Endothelial cell of umbilical vein (primary cell): ENCODE results near the gene HECTD3. TPM values are rescaled to one million over a fixed set of nuclear protein-coding genes. Genes with fewer than 3 reads are reported as not detected.

Experiments
- BruUV-seq: library from RNA; stranded (reverse); fragments of 400-500 nt; replicated peaks from 2 replicates; lab custom pipeline; 2021; lab: Mats Ljungman, UMichigan
- CTCF ChIA-PET: fragments of 300-600, 350-600 bp; sonication (Branson Sonifier 250); formaldehyde crosslinking; loops from one replicate; lab custom pipeline; 2021; ENCODE audit warnings: antibody characterized with exemption, inconsistent platforms; lab: Charles Lee
- POLR2A ChIA-PET: fragments of 300-600, 350-600 bp; sonication (Branson Sonifier 250); formaldehyde crosslinking; loops from one replicate; lab custom pipeline; 2021; ENCODE audit warnings: antibody characterized with exemption, inconsistent platforms; lab: Charles Lee
- DNase-seq: peaks from one replicate; pipeline ENCODE4 v3.0.0-alpha.2; 2011; ENCODE audit warnings: low read depth, low spot score
- FAIRE-seq: peaks from 2 replicates; lab custom pipeline; 2011; peaks lifted over from hg19 to GRCh38; lab: Jason Lieb, UNC
- H2AFZ ChIP-seq: 2 replicates; pipeline ENCODE4 v1.6.0; 2012; ENCODE audit warnings: low read depth, low read length, control low read depth, inconsistent platforms
- H3K27ac ChIP-seq: 2 replicates; pipeline ENCODE4 v1.5.1; 2011; ENCODE audit warnings: low read depth, mild to moderate bottlenecking, control low read depth, low read length, moderate library complexity; ENCODE audit not compliant: insufficient read depth
- H3K27me3 ChIP-seq, 2 experiments: 2 replicates each; pipeline versions ENCODE4 v1.6.0 to v1.6.1; 2011; ENCODE audit warnings: low read length in 2 of 2, mixed read lengths in 1 of 2; ENCODE audit not compliant: control insufficient read depth in 2 of 2, insufficient read depth in 2 of 2
- H3K36me3 ChIP-seq, 2 experiments: 2 replicates in 1 of 2; 3 replicates in 1 of 2; pipeline ENCODE4 v1.5.1; 2011; ENCODE audit warnings: low read length in 2 of 2, mild to moderate bottlenecking in 1 of 2, moderate library complexity in 1 of 2; ENCODE audit not compliant: control insufficient read depth in 2 of 2, insufficient read depth in 2 of 2; ENCODE audit errors: extremely low read depth in 1 of 2
- H3K4me1 ChIP-seq: 3 replicates; pipeline ENCODE4 v1.5.1; 2011; ENCODE audit warnings: mild to moderate bottlenecking, low read length; ENCODE audit not compliant: control insufficient read depth, insufficient read depth; ENCODE audit errors: extremely low read depth
- H3K4me2 ChIP-seq: 2 replicates; pipeline ENCODE4 v1.6.1; 2011; ENCODE audit warnings: low read length, control low read depth, mixed read lengths; ENCODE audit not compliant: insufficient read depth
- H3K4me3 ChIP-seq, 3 experiments: fragments of 200-600 bp in 1 of 3; sonication (generic), shearing (Covaris generic) in 1 of 3; replicated peaks in 1 of 3; 2 replicates each; pipeline ENCODE4 v1.5.1; 2011 to 2016; ENCODE audit warnings: control low read depth in 3 of 3, low read length in 3 of 3, mild to moderate bottlenecking in 2 of 3, inconsistent platforms in 1 of 3, low read depth in 1 of 3, moderate library complexity in 1 of 3; ENCODE audit not compliant: insufficient read depth in 1 of 3
- H3K79me2 ChIP-seq: 2 replicates; pipeline ENCODE4 v1.6.0; 2012; ENCODE audit warnings: low read length, inconsistent platforms; ENCODE audit not compliant: control insufficient read depth, insufficient read depth
- H3K9ac ChIP-seq: replicated peaks from 2 replicates; pipeline ENCODE3; 2011; ENCODE audit warnings: low read length, control low read depth; ENCODE audit not compliant: insufficient read depth; ENCODE audit errors: extremely low read depth
- H3K9me1 ChIP-seq: replicated peaks from 3 replicates; pipeline ENCODE4 v1.6.0; 2011; ENCODE audit warnings: mild to moderate bottlenecking, low read length; ENCODE audit not compliant: control insufficient read depth, insufficient read depth; ENCODE audit errors: extremely low read depth
- H3K9me3 ChIP-seq: replicated peaks from 2 replicates; pipeline ENCODE4 v1.5.1; 2012; ENCODE audit warnings: low read length, inconsistent platforms; ENCODE audit not compliant: control insufficient read depth, insufficient read depth
- H4K20me1 ChIP-seq: replicated peaks from 2 replicates; pipeline ENCODE3; 2011; ENCODE audit warnings: mild to moderate bottlenecking, low read length; ENCODE audit not compliant: control insufficient read depth, insufficient read depth; ENCODE audit errors: extremely low read depth
- EZH2 ChIP-seq: IDR thresholded peaks from 2 replicates; pipeline ENCODE4 v1.6.1; 2012; ENCODE audit warnings: borderline replicate concordance, low read depth, mild to moderate bottlenecking, moderate library complexity, low read length, inconsistent platforms; ENCODE audit not compliant: severe bottlenecking
- FOS ChIP-seq: IDR thresholded peaks from 2 replicates; pipeline ENCODE4 v1.6.1; 2011; ENCODE audit warnings: mild to moderate bottlenecking, low read length, moderate library complexity, borderline replicate concordance; ENCODE audit not compliant: insufficient read depth
- GATA2 ChIP-seq: IDR thresholded peaks from 2 replicates; pipeline ENCODE4 v1.7.0; 2011; ENCODE audit warnings: low read depth, mild to moderate bottlenecking, moderate library complexity, mixed read lengths, low read length; ENCODE audit not compliant: insufficient read length, insufficient read depth
- JUN ChIP-seq: IDR thresholded peaks from 2 replicates; pipeline ENCODE4 v1.6.1; 2011; ENCODE audit warnings: borderline replicate concordance, low read depth; ENCODE audit not compliant: insufficient read length, insufficient read depth
- MYC ChIP-seq: IDR thresholded peaks from one replicate; pipeline ENCODE4 v1.6.1; 2011; ENCODE audit warnings: mild to moderate bottlenecking, low read depth, low read length
- POLR2A ChIP-seq: IDR thresholded peaks from 2 replicates; pipeline ENCODE4 v1.6.1; 2012; ENCODE audit warnings: low read depth, mild to moderate bottlenecking, control low read depth, low read length
- POLR2AphosphoS5 ChIP-seq: IDR thresholded peaks from 2 replicates; pipeline ENCODE4 v1.6.1; 2012; ENCODE audit warnings: low read depth, mild to moderate bottlenecking, control low read depth, low read length, moderate library complexity; ENCODE audit not compliant: insufficient read depth
- dilution Hi-C: fragments of 300-500 bp; cut with MboI; formaldehyde crosslinking; loops from one replicate; pipeline ENCODE4 v1.15.0; 2019; ENCODE audit warnings: low sequenced_read_pairs; ENCODE audit not compliant: extremely low pct_ligation_motif_present
- intact Hi-C: fragments of 100-400 bp; cut with micrococcal nuclease; formaldehyde crosslinking; loops from one replicate; pipeline ENCODE4 v1.10.0; 2022
- polyA plus RNA-seq, 4 experiments: library from polyadenylated mRNA; depleted of rRNA in 3 of 4; stranded (reverse) in 3 of 4; unstranded in 1 of 4; fragments of >200 nt; gene quantifications; 2 replicates each; pipeline versions ENCODE4 v1.2.1 to v1.2.3, GENCODE V29; 2011 to 2012; ENCODE audit warnings: missing spikeins in 1 of 4
- total RNA-seq: library from RNA; stranded (reverse); gene quantifications from 2 replicates; pipeline ENCODE4 v1.2.3, GENCODE V29; 2021
- TF ChIP-seq, protein P1 (sequence below), 2 donors: IDR thresholded peaks; 1 replicate in 1 of 2; 2 replicates in 1 of 2; pipeline ENCODE4 v1.5.1; 2011; ENCODE audit warnings: low read length in 2 of 2, mild to moderate bottlenecking in 2 of 2, moderate library complexity in 2 of 2, control low read depth in 1 of 2, inconsistent platforms in 1 of 2, low read depth in 1 of 2; ENCODE audit not compliant: insufficient read depth in 1 of 2; ENCODE audit errors: extremely low read depth in 1 of 2
- TF ChIP-seq, protein P2 (sequence below): IDR thresholded peaks from 2 replicates; pipeline ENCODE4 v1.6.1; 2011; ENCODE audit not compliant: insufficient read depth, insufficient read length

The HECTD3 gene
- total and polyA plus RNA-seq, 2 donors (not counting 3 experiments of a cell fraction or from before 2014, with no cell fraction given), result 80.0 to 114 TPM

DNA sequence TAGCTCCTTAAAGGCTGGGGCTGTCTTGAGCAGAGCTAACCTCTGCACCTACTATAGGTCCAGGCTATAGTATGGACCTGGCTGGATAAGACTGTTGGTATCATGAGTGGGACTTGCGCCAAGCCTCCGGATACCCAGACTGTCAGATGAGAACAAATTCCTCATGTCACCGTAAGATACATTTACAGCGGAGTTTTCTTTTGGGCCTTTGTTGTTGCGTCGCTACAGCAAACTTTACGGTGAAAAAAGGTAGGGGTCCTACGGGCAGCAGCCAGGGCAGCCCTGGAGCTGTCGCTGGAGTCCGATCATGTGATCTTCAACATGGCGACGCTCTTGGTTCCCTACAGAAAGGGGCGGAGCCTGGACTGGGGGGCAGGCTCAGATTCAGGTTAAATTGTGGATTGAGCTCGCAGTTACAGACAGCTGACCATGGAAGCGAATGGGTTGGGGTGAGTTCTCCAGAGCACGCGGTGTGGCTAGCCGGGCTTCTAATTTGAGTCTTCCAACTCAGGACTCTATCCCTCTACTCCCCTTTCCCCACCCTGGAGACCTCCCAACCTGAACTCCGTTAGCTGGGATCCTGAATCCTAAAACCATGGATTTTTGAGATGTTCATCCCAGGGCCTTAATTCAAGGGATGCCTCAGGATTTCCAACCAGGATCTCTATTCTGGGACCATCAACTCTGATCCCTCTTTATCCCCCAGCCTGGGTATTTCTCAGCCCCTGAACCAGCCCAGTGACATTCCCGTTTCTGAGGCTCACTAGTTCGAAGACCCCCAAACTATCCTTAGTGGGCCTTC lies 914 bp upstream of the HECTD3 start, which contains the start of gene UROD:
UROD (plus strand) TSS at position 418 of the 802 bp plus-strand sequence; CDS start at position 430, 12 bp downstream.
- intact Hi-C loops, result loop anchor here (1.0 to 10.0 kb wide), 7 partner anchors 26 to 328 kb away; partner anchors contain the start of genes EIF2B3, MUTYH, RNU5D-1 and TOE1
- H3K9me3 ChIP-seq, result no peaks in the 10 kb centered on the region
- TF ChIP-seq POLR2AphosphoS5 (peak; percentile 92), FOS (no peak), EZH2 (no peak), GATA2 (no peak), MYC (no peak), POLR2A (peak; percentile 98), JUN (no peak)
- TF ChIP-seq, protein P1, sequence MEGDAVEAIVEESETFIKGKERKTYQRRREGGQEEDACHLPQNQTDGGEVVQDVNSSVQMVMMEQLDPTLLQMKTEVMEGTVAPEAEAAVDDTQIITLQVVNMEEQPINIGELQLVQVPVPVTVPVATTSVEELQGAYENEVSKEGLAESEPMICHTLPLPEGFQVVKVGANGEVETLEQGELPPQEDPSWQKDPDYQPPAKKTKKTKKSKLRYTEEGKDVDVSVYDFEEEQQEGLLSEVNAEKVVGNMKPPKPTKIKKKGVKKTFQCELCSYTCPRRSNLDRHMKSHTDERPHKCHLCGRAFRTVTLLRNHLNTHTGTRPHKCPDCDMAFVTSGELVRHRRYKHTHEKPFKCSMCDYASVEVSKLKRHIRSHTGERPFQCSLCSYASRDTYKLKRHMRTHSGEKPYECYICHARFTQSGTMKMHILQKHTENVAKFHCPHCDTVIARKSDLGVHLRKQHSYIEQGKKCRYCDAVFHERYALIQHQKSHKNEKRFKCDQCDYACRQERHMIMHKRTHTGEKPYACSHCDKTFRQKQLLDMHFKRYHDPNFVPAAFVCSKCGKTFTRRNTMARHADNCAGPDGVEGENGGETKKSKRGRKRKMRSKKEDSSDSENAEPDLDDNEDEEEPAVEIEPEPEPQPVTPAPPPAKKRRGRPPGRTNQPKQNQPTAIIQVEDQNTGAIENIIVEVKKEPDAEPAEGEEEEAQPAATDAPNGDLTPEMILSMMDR (IDR thresholded peaks at IDR 0.05; ENCODE audit: extremely low read depth in 1 of 2, insufficient read depth in 1 of 2, low read depth in 1 of 2, low read length in 2 of 2), result no peak
- TF ChIP-seq, protein P2, sequence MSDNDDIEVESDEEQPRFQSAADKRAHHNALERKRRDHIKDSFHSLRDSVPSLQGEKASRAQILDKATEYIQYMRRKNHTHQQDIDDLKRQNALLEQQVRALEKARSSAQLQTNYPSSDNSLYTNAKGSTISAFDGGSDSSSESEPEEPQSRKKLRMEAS, result peak; percentile 81
- H3K27ac ChIP-seq, result peak within 1 kb of the TSS; percentile 88
- POLR2A ChIA-PET, result interaction anchor here (0.6 to 3.0 kb wide), 10 partner anchors 22 to 510 kb away, joined by 3 to 24 read pairs (median 4); partner anchors contain the start of genes CCDC163, EIF2B3, HPDL and MMACHC
- DNase-seq, result peak; percentile 97
- H2AFZ ChIP-seq, result peak within 1 kb of the TSS; percentile 80
- H4K20me1 ChIP-seq, result no peaks in the 10 kb centered on the region
- no peaks in the 10 kb centered on the region for H3K9me1 ChIP-seq
- H3K27me3 ChIP-seq, result no peaks in the 10 kb centered on the region
- H3K4me3 ChIP-seq, result peak within 1 kb of the TSS; percentile 70 to 94 (median 79)
- CTCF ChIA-PET, result interaction anchor here (0.5 to 12.8 kb wide), 20 partner anchors 12 to 558 kb away, joined by 3 to 556 read pairs (median 6); partner anchors contain the start of genes BEST4, BTBD19, EIF2B3 and MUTYH
- dilution Hi-C loops, result no loop called here
- H3K9ac ChIP-seq, result peak within 1 kb of the TSS; percentile 94
- peak within 1 kb of the TSS; percentile 97 for H3K4me2 ChIP-seq
- H3K79me2 ChIP-seq, result peaks cover 22% of the 10 kb centered on the region
- peak; percentile 99 for FAIRE-seq
- peaks cover 28% of the 10 kb centered on the region for H3K4me1 ChIP-seq
- BruUV-seq, result TSS peak; percentile 74
- peaks cover 12 to 30% of the 10 kb centered on the region in 2 experiments for H3K36me3 ChIP-seq
